Measurements from ENCODE around the gene RBCK1. TPM values are rescaled to one million over a fixed set of nuclear protein-coding genes. Genes with fewer than 3 reads are reported as not detected.

The RBCK1 gene
- total and polyA plus RNA-seq, 9 of the 15 experiments (the other 6 are each of a cell fraction or from before 2014, with no cell fraction given), result 5.9 to 59.3 (median 26.5) TPM

- TF ChIP-seq ZNF282 (CRISPR knock-in tag; IDR thresholded peaks at IDR 0.05) (peak; percentile 53; the same call in 1 of the 2 replicates), ZNF277 (CRISPR knock-in tag; IDR thresholded peaks at IDR 0.05; ENCODE audit: borderline replicate concordance) (no peak), MYBL2 (IDR thresholded peaks at IDR 0.05; ENCODE audit: low read depth) (no peak), MYBL2 (CRISPR knock-in tag; IDR thresholded peaks at IDR 0.05; ENCODE audit: borderline replicate concordance) (no peak), SOX6 (IDR thresholded peaks at IDR 0.05) (peak; percentile 81), PTBP1 (IDR thresholded peaks at IDR 0.05; ENCODE audit: low read depth, low read length) (no peak), DMBX1 (CRISPR knock-in tag; IDR thresholded peaks at IDR 0.05; ENCODE audit: borderline replicate concordance) (peak; percentile 86), ZNF766 (CRISPR knock-in tag; conservative IDR thresholded peaks at IDR 0.05) (0 out of 2 replicates have a peak, but pooled peaks have one; percentile 51), ILK (tag; IDR thresholded peaks at IDR 0.05; ENCODE audit: borderline replicate concordance, low read depth) (no peak), ZFP30 (CRISPR knock-in tag; IDR thresholded peaks at IDR 0.05; ENCODE audit: borderline replicate concordance) (no peak), GTF2E2 (tag; IDR thresholded peaks at IDR 0.05) (peak; percentile 57; the same call in 1 of the 2 replicates), RB1 (IDR thresholded peaks at IDR 0.05; ENCODE audit: low read depth) (peak; percentile 76), ZNF23 (CRISPR knock-in tag; IDR thresholded peaks at IDR 0.05) (no peak), HNRNPUL1 (IDR thresholded peaks at IDR 0.05; ENCODE audit: low read length) (no peak), DEAF1 (CRISPR knock-in tag; IDR thresholded peaks at IDR 0.05) (0 out of 2 replicates have a peak, but pooled peaks have one; percentile 13), POLR2A (conservative IDR thresholded peaks at IDR 0.05) (peak; percentile 66), SMAD1 (IDR thresholded peaks at IDR 0.05; ENCODE audit: low read depth, low read length, partially characterized antibody) (no peak), SETDB1 (IDR thresholded peaks at IDR 0.05; ENCODE audit: low read length) (no peak), ZNF57 (CRISPR knock-in tag; IDR thresholded peaks at IDR 0.05) (no peak), ESRRA (IDR thresholded peaks at IDR 0.05; ENCODE audit: borderline replicate concordance, low read depth) (peak; percentile 78; the same call in 1 of the 2 replicates), PRMT5 (CRISPR knock-in tag; IDR thresholded peaks at IDR 0.05) (no peak), ZNF280B (CRISPR knock-in tag; IDR thresholded peaks at IDR 0.05) (no peak), EGR1 (conservative IDR thresholded peaks at IDR 0.05) (peak; percentile 92), CREM (IDR thresholded peaks at IDR 0.05; ENCODE audit: low read depth) (peak; percentile 54), HNRNPK (IDR thresholded peaks at IDR 0.05; ENCODE audit: low read depth, low read length, poor library complexity, severe bottlenecking) (no peak), FOXJ2 (tag; IDR thresholded peaks at IDR 0.05) (peak; percentile 26)
Measured at GRCh38 chr20:380763-381580, 27.1 kb upstream of the RBCK1 start (continued).
